ENCODE data around the gene CNTRL.

DNA sequence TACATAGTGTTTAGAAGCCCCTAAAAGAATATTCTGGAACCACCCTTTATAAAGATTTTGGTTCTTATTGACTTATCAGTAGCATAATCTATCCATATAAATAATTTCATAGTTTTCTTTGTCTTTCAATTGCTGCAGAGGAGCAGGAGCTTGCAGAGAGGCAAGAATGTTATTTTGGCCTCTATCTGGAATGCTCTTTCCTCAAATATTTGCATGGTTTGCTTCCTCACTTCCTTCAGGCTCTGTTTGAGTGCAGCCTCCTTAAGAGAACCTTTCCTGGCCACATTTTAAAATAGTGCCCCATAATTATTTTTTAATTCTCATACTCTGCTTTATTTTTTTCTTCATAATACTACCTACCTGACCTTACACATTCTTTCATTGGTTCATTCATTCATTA, 26.1 kb upstream of the CNTRL start:
- TF ChIP-seq CTCF (IDR thresholded peaks at IDR 0.05; ENCODE audit: poor library complexity, severe bottlenecking) (no peak), SMC3 (conservative IDR thresholded peaks at IDR 0.05; ENCODE audit: poor library complexity) (no peak), RAD21 (conservative IDR thresholded peaks at IDR 0.05) (no peak), EP300 (conservative IDR thresholded peaks at IDR 0.05; ENCODE audit: poor library complexity, severe bottlenecking) (no peak), POLR2AphosphoS5 (IDR thresholded peaks at IDR 0.05) (no peak), REST (IDR thresholded peaks at IDR 0.05; ENCODE audit: borderline replicate concordance) (no peak), MXI1 (conservative IDR thresholded peaks at IDR 0.05; ENCODE audit: poor library complexity, severe bottlenecking) (no peak)

Data from neural cell (in vitro differentiated cells).